GM19351 (cell line): ENCODE results near the gene MYO1F.
"Not testable (repeated sequence)": the region's sequence is repeated elsewhere in the genome, so short reads cannot be mapped to it uniquely, and the experiment has no call there.

Experiments
- ATAC-seq: cut with Tn5 transposase; IDR thresholded peaks from one replicate; pipeline ENCODE4 v1.9.1; 2021; ENCODE audit warnings: mild to moderate bottlenecking, moderate library complexity; ENCODE audit not compliant: unreplicated experiment

MYO1F gene

GRCh38 chr19:8577247-8577646 lies at the start of gene MYO1F:
Gene MYO1F, minus strand, starts transcription at chr19:8577442. Its CDS starts 133 bp downstream, at chr19:8577309.
- no peak for ATAC-seq

GRCh38 chr19:8626842-8627241 lies 49.6 kb upstream of the MYO1F start:
- no peak for ATAC-seq

GRCh38 chr19:8622886-8623285 lies 45.6 kb upstream of the MYO1F start:
- ATAC-seq = not testable (repeated sequence)

GRCh38 chr19:8618751-8619150 lies 41.5 kb upstream of the MYO1F start:
- ATAC-seq = no peak

- ATAC-seq = no peak
Measured at GRCh38 chr19:8617984-8618383, 40.7 kb upstream of the MYO1F start.

DNA sequence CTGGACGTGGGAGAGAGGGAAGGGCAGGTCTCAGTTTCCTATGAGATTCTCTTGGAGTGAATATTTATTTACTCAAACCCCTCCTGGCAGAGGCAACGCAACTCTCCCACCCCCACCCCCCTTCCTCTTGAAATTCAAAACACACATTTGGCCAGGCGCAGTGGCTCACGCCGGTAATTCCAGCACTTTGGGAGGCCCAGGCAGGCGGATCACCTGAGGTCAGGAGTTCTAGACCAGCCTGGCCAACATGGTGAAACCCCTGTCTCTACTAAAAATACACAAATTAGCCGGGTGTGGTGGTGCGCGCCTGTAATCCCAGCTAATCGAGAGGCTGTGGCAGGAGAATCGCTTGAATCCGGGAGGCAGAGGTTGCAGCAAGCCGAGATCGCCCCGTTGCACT lies 40.1 kb upstream of the MYO1F start:
- ATAC-seq = not testable (repeated sequence)

- ATAC-seq = no peak
Measured at GRCh38 chr19:8616861-8617260, 39.6 kb upstream of the MYO1F start.

GRCh38 chr19:8615813-8616596 lies 38.8 kb upstream of the MYO1F start:
- ATAC-seq = no peak

DNA sequence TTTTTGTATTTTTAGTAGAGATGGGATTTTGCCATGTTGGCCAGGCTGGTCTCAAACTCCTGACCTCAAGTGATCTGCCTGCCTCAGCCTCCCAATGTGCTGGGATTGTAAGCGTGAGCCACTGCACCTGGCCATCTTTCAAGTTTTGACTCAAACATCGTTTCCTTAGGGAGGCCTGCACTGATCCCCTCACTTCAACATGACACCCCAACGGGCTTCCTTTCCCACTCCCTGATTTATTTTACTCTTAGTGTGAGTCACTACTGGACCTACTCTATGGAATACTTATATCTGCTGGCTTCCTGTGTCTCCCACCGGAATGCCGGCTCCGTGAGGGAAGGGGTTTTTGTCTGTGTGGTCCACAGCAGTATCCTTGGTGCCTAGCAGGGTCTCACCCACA lies 37.8 kb upstream of the MYO1F start:
- no peak for ATAC-seq

DNA sequence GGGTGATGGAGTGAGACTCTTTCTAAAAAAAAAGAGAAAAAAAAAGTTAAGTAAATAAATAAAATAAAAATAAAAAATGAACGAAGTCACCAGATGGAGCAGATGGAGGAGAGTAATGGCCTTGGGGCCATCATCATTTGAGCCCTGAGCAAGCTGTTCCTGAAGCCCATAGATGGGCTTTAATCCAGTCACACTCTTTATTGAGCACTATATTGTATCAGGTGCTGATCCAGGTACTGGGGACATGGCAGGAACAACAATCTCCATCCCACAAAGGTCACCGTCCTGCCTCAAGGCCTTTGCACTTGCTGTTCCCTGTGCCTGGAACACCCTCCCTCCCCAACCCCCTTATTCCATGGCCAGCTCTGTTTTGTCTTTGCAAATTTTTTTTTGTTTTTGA lies 37.2 kb upstream of the MYO1F start:
- no peak for ATAC-seq

DNA sequence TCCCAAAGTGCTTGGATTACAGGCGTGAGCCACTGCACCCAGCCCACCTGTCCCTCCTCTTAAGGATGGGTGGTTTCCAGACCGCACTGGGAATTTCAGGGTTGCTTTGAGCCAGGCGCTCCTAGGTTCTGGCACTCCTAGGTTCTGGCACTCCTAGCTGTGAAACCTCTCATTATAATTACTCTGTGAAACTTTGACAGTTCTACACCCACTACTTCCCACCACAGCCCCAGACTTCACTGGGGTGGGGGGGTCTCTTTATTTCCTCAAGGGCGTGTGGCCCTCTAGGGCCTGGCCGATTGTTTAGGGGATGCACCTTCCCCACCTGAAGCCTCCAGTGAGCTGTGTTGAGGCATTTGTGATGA lies 35.5 kb upstream of the MYO1F start:
- no peak for ATAC-seq

DNA sequence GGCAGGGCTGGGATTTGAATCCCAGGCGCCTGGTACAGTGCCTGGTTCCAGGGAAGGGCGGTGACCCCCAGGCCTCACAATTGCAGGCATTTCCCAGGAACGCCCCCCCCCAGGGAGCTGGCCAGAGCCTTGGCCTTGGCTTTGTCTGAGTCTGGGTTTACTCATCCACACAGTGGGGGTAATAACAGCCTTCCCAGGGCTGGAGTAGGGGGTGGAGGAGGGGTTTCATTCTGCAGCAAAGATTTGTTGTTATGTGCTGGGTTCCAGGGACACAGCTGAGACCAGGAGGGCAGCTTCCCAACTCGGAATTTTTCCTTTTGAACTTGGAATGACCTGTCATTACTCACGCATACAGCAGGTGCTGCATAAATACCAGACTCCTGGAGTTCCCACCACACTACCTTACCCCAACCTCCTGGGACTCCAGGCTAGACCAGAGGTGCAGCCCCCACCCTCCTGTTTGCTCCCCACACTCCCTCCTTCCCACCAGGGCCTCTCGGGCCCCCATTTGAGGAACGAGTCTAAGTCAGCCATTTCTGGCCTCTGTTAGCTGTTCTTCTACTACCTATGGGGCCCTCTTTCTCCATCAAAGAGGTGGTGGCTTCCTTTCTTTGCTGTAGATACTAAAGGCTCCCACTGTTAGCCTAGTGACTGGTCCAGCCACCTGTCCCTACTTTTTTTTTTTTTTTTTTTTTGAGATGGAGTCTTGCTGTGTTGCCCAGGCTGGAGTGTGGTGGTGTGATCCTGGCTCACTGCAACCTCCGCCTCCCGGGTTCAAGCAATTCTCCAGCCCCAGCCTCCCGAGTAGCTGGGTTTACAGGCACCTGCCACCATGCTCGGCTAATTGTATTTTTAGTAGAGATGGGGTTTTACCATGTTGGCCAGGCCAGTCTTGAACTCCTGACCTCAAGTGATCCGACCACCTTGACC lies 34.9 kb upstream of the MYO1F start:
- ATAC-seq = no peak

DNA sequence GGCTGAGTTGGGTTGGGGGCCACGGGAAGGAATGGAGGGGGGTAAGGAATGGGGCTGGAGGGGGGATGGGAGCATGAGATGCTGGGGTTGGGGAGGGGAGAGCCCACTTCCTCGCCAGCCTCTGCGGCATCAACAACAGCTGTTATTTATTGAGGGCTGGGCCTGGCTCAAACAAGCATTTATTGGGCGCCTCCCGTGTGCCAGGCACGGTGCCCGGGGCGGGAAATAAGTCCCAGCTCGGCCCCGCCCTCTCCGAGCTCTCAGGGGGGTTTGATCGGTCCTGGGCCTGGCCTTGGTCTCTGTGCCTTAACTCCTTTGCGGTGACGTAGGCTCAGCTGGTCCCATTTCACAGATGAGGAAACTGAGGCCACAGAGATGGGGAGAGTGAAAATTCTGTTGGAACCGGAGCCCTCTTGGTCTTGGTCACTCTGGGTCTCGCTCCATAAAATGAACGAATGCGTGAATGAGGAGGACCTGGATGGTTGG lies 34.2 kb upstream of the MYO1F start:
- ATAC-seq = no peak

- no peak for ATAC-seq
Measured at GRCh38 chr19:8610936-8611300, 33.7 kb upstream of the MYO1F start.

GRCh38 chr19:8610041-8610935 lies 33.0 kb upstream of the MYO1F start, which contains the start of gene ADAMTS10:
Gene ADAMTS10, minus strand, starts transcription at chr19:8610715. Its CDS starts 5,005 bp downstream, at chr19:8605710.
- no peak for ATAC-seq

DNA sequence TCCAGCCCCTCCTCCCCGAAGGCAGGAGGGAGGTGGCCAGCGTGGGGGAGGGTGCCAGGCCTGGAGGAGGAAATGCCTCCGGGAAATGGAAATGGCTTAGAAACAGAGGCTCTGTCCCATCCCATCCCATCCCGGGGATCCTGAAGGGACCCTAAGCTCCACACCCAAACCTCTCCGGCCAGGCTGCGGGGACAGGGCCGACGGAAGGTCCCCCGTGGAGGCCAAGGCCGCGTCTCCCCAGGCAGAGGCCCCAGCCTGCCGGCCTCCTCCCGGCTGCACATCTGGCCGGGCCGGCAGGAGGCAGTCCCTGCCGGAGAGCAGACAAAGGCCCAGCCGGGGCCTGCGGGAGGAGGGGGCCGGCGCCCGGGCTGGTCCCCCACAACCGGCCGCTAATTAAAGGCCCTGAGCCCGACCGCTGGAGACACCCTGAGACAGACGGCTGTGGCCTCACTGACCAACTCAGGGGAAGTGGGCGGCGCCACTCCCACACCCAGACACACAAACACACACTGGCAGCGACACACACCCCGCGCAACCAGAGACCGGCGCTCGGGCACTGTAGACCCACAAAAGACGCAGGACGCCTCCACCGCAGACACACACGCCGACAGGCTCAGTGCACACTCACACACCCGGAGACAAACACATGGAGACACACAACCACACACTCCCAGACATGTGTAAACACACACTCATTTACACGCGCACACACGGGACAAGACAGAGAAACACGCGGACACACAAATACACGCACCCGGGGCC lies 32.2 kb upstream of the MYO1F start:
- ATAC-seq = no peak

- ATAC-seq = no peak
Measured at GRCh38 chr19:8608941-8609278, 31.7 kb upstream of the MYO1F start.

DNA sequence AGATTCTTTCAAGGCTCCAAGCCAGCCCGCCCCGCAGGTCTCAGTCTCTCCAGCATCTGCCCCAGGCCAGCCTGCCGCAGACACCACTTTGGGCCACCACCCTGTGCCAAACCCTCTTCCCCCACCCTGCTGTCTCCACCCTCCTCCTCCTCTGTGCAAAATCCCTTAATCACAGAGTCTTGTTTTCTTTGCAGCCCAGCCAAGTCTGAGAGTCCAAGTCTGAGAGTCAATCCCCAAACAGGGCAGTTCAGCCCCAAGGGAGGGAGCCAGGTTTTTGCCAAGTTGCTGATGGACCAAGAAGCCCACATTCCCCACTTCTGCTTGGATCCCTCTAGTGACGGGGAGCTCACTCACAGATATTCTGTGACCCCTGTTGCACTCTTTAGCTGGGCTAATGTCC lies 30.1 kb upstream of the MYO1F start:
- no peak for ATAC-seq

DNA sequence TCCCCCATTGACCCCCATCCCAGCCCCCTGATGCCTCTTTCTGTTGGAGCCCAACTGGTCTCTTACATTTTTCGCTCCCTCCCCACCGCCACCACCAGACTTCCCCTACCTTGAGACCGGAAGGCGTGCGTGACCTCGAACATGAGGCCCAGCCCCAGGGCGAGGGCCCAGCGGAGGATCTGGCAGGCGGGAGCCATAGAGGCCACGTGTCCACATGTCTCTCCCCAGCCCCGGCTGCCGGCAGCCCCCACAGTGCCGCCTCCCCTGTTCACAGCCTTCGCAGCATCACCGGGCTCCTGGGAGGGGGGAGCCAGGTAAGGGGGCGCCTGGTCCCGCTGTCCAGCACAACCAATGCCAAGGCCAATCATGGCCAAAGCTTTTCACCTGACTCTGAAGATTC lies 28.3 kb upstream of the MYO1F start:
- ATAC-seq = no peak

DNA sequence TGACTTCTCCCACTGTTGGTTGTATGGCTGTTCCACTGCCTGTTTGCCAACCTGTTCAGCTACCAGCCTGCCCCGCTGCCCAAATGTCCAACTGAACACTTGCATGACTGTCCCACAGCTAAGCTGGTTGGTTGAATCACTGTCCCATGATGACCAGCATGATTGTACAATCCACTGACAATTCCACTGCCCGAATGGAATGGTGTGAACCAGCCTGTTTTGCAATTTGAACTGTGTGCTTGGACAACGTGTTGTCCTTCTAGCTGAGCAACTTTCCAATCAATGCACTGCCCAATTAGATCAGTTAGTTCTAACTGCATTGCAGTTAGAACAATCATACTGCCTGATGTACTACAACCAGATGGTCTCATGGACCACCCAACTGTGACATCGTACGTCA lies 24.6 kb upstream of the MYO1F start:
- no peak for ATAC-seq
